ENCODE results near the gene AP1G1. TPM values are rescaled to one million over a fixed set of nuclear protein-coding genes. Genes with fewer than 3 reads are reported as not detected.

The AP1G1 gene
- total and polyA plus RNA-seq, 2 of the 8 experiments (the other 6 are each of a cell fraction or from before 2014, with no cell fraction given): 43.9 to 68.4 TPM

DNA sequence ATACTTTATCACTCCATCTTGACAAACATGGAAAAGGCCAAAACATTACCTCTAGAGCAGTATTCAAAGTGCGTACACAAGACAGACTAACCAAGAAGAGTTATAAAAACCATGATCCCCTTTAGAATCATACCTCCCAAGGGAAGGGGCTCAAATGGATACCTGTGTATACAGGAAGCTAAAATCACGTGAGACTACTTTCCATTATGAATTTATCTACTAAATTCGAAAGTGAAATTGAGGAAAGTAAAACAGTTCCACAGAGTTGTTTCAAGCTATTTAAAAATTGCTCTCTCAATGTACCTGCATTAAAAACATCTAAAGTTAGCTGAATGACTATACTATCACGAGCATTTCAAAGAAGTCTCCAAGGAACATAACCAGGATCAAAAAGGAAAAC lies 32.7 kb downstream of the AP1G1 start:
- 94% methylated on average over 4 of the region's 4 CpGs; no CpG with 5 or more reads in 1 of the 2 experiments for WGBS, 2 experiments (ENCODE audit: extremely low coverage in 1 of 2, insufficient coverage in 1 of 2, insufficient read length in 1 of 2, insufficient replicate concordance in 2 of 2, low coverage in 1 of 2, low lambda C conversion rate in 2 of 2, missing lambda C conversion rate in 1 of 2)
- Histone ChIP-seq H3K4ac (replicated peaks; ENCODE audit: insufficient read length, low read depth, low read length) (no peak overlapping the region), H3K36me3 (ENCODE audit: control insufficient read depth in 2 of 4, insufficient read depth in 4 of 4, low read length in 3 of 4) (peaks cover 0 to 15% (median 11%) of the 10 kb centered on the region in 4 experiments; a peak in 5 of 8 replicates), H2BK20ac (ENCODE audit: low read length) (no peak overlapping the region), H3K4me2 (ENCODE audit: insufficient read depth in 1 of 2, low read depth in 2 of 2, low read length in 2 of 2) (no peak overlapping the region), H3K18ac (ENCODE audit: extremely low read depth, low read length) (no peak overlapping the region), H4K91ac (replicated peaks; ENCODE audit: insufficient read length, low read length) (no peak overlapping the region), H4K20me1 (replicated peaks in 1 of 2; ENCODE audit: control insufficient read depth in 1 of 2, insufficient read depth in 2 of 2, low read length in 2 of 2) (no peaks in the 10 kb centered on the region), H2AK5ac (ENCODE audit: low read depth, low read length) (no peak overlapping the region), H4K5ac (ENCODE audit: insufficient read length, low read depth, low read length) (no peak overlapping the region), H3K23ac (ENCODE audit: insufficient read length) (no peak overlapping the region), H3K27me3 (replicated peaks in 1 of 4; ENCODE audit: control insufficient read depth in 3 of 4, extremely low read depth in 1 of 4, insufficient read depth in 3 of 4, low read length in 3 of 4) (no peaks in the 10 kb centered on the region), H2BK120ac (replicated peaks; ENCODE audit: low read depth, low read length) (no peak overlapping the region), H3K4me3 (ENCODE audit: extremely low read depth in 1 of 4, insufficient read depth in 2 of 4, low read depth in 3 of 4, low read length in 4 of 4) (no peak overlapping the region), H3K9ac (replicated peaks in 1 of 4; ENCODE audit: extremely low read depth in 1 of 4, low read depth in 3 of 4, low read length in 3 of 4) (no peak overlapping the region), H3K9me3 (ENCODE audit: insufficient read depth in 2 of 2, low read depth in 1 of 2, low read length in 1 of 2) (no peaks in the 10 kb centered on the region), H3K79me1 (ENCODE audit: low read depth, low read length) (peaks cover 5% of the 10 kb centered on the region; the same call in 1 of the 2 replicates), H3K23me2 (ENCODE audit: low read depth, low read length) (no peaks in the 10 kb centered on the region), H2BK12ac (ENCODE audit: low read depth, low read length) (no peak overlapping the region), H3K4me1 (replicated peaks in 1 of 4; ENCODE audit: control insufficient read depth in 3 of 4, insufficient read depth in 4 of 4, low read length in 3 of 4) (no peaks in the 10 kb centered on the region), H3K56ac (replicated peaks; ENCODE audit: insufficient read length, low read depth, low read length) (no peak overlapping the region), H2BK15ac (ENCODE audit: low read length) (no peak overlapping the region), H4K8ac (ENCODE audit: extremely low read depth, insufficient read depth, low read length) (no peak overlapping the region), H3K14ac (ENCODE audit: insufficient read length) (no peak overlapping the region), H3K27ac (ENCODE audit: low read depth, low read length) (no peak overlapping the region), H2BK5ac (ENCODE audit: low read depth, low read length) (no peak overlapping the region), H3K79me2 (ENCODE audit: control insufficient read depth in 1 of 2, insufficient read depth in 2 of 2, low read length in 2 of 2) (peaks cover 0 to 8% of the 10 kb centered on the region in 2 experiments; a peak in 2 of 4 replicates), H2AFZ (ENCODE audit: low read length) (no peak overlapping the region)
- CTCF ChIA-PET (ENCODE audit: partially characterized antibody): interaction anchor here (1.0 to 1.3 kb wide), 2 partner anchors 9 to 91 kb away, joined by 3 read pairs; no protein-coding TSS in a partner anchor
- FAIRE-seq (no peak), DNase-seq (ENCODE audit: low read depth in 1 of 2, low spot score in 2 of 2) (no peak)
- POLR2A ChIA-PET (ENCODE audit: partially characterized antibody): no interaction called here
- TF ChIP-seq, protein P1, sequence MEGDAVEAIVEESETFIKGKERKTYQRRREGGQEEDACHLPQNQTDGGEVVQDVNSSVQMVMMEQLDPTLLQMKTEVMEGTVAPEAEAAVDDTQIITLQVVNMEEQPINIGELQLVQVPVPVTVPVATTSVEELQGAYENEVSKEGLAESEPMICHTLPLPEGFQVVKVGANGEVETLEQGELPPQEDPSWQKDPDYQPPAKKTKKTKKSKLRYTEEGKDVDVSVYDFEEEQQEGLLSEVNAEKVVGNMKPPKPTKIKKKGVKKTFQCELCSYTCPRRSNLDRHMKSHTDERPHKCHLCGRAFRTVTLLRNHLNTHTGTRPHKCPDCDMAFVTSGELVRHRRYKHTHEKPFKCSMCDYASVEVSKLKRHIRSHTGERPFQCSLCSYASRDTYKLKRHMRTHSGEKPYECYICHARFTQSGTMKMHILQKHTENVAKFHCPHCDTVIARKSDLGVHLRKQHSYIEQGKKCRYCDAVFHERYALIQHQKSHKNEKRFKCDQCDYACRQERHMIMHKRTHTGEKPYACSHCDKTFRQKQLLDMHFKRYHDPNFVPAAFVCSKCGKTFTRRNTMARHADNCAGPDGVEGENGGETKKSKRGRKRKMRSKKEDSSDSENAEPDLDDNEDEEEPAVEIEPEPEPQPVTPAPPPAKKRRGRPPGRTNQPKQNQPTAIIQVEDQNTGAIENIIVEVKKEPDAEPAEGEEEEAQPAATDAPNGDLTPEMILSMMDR (IDR thresholded peaks at IDR 0.05; ENCODE audit: control extremely low read depth in 1 of 3, insufficient read depth in 1 of 3, low read depth in 1 of 3, low read length in 3 of 3): no peak
